Trophoblast cell (in vitro differentiated cells and primary cell): ENCODE measurements around the gene PRLR.
A peak's percentile ranks its signal among the peaks of the same experiment; 100 is the strongest.

ENCODE experiments used
- DNase-seq, 2 donors: peaks; one replicate each; pipeline ENCODE4 v3.0.0-alpha.2; 2016
- H2AFZ ChIP-seq: 2 replicates; pipeline ENCODE4 v1.6.1; 2013; ENCODE audit warnings: low read length, moderate library complexity, mild to moderate bottlenecking; ENCODE audit not compliant: insufficient read depth, poor library complexity
- H2AK5ac ChIP-seq: 2 replicates; pipeline ENCODE4 v1.6.1; 2013; ENCODE audit warnings: mild to moderate bottlenecking, low read length
- H2BK120ac ChIP-seq: 2 replicates; pipeline ENCODE4 v1.6.1; 2013; ENCODE audit warnings: low read length, mild to moderate bottlenecking, moderate library complexity; ENCODE audit not compliant: insufficient read depth, poor library complexity
- H2BK12ac ChIP-seq: 2 replicates; pipeline ENCODE4 v1.6.1; 2013; ENCODE audit warnings: mild to moderate bottlenecking, low read length, moderate library complexity
- H2BK5ac ChIP-seq: 2 replicates; pipeline ENCODE4 v1.6.1; 2013; ENCODE audit warnings: low read length, low read depth, moderate library complexity, mild to moderate bottlenecking; ENCODE audit not compliant: poor library complexity
- H3K14ac ChIP-seq: 2 replicates; pipeline ENCODE4 v1.6.1; 2013; ENCODE audit warnings: mild to moderate bottlenecking, low read length
- H3K18ac ChIP-seq: 2 replicates; pipeline ENCODE4 v1.6.1; 2013; ENCODE audit warnings: mild to moderate bottlenecking, low read length
- H3K23ac ChIP-seq: 2 replicates; pipeline ENCODE4 v1.6.1; 2013; ENCODE audit warnings: low read length
- H3K27ac ChIP-seq: 2 replicates; pipeline ENCODE4 v1.5.1; 2013; ENCODE audit warnings: low read depth, mild to moderate bottlenecking, inconsistent platforms, low read length, moderate library complexity
- H3K27me3 ChIP-seq: 2 replicates; pipeline ENCODE4 v1.6.1; 2013; ENCODE audit warnings: inconsistent platforms, mild to moderate bottlenecking, low read length, moderate library complexity; ENCODE audit not compliant: insufficient read depth
- H3K36me3 ChIP-seq, 2 experiments: 1 replicate in 1 of 2; 2 replicates in 1 of 2; pipeline ENCODE4 v1.6.1; 2013; ENCODE audit warnings: low read length in 2 of 2, mild to moderate bottlenecking in 2 of 2, moderate library complexity in 1 of 2; ENCODE audit not compliant: insufficient read depth in 2 of 2, control insufficient read depth in 1 of 2
- H3K4ac ChIP-seq: 2 replicates; pipeline ENCODE4 v1.6.1; 2013; ENCODE audit warnings: low read depth, mild to moderate bottlenecking, low read length, moderate library complexity
- H3K4me1 ChIP-seq, 2 experiments: 1 replicate in 1 of 2; 2 replicates in 1 of 2; pipeline ENCODE4 v1.6.1; 2013; ENCODE audit warnings: low read length in 2 of 2, mild to moderate bottlenecking in 2 of 2, moderate library complexity in 1 of 2; ENCODE audit not compliant: insufficient read depth in 2 of 2, control insufficient read depth in 1 of 2
- H3K4me2 ChIP-seq: 2 replicates; pipeline ENCODE4 v1.6.1; 2013; ENCODE audit warnings: inconsistent platforms, mild to moderate bottlenecking, low read length, moderate library complexity
- H3K4me3 ChIP-seq: 2 replicates; pipeline ENCODE4 v1.5.1; 2013; ENCODE audit warnings: mild to moderate bottlenecking, low read depth, low read length, inconsistent platforms
- H3K79me1 ChIP-seq: one replicate; pipeline ENCODE4 v1.6.1; 2013; ENCODE audit warnings: low read length
- H3K79me2 ChIP-seq: 2 replicates; pipeline ENCODE4 v1.6.1; 2013; ENCODE audit warnings: low read length, mild to moderate bottlenecking; ENCODE audit not compliant: control insufficient read depth, insufficient read depth, poor library complexity
- H3K9ac ChIP-seq: 2 replicates; pipeline ENCODE4 v1.6.1; 2013; ENCODE audit warnings: mild to moderate bottlenecking, low read length
- H3K9me3 ChIP-seq: 2 replicates; pipeline ENCODE4 v1.6.1; 2013; ENCODE audit warnings: low read depth, mild to moderate bottlenecking, control low read depth, inconsistent platforms, low read length; ENCODE audit not compliant: insufficient read depth
- H4K12ac ChIP-seq: 2 replicates; pipeline ENCODE4 v1.6.1; 2013; ENCODE audit warnings: low read depth, mild to moderate bottlenecking, low read length, moderate library complexity
- H4K8ac ChIP-seq: 2 replicates; pipeline ENCODE4 v1.6.1; 2013; ENCODE audit warnings: low read depth, mild to moderate bottlenecking, low read length, moderate library complexity
- H4K91ac ChIP-seq: one replicate; pipeline ENCODE4 v1.6.1; 2013; ENCODE audit warnings: low read depth, mild to moderate bottlenecking, low read length, moderate library complexity
- WGBS: extraction: QIAGEN DNeasy Blood & Tissue Kit; methylation state at CpG from one replicate; pipeline ENCODE4 v1.1.7; 2013; ENCODE audit warnings: missing lambda C conversion rate; ENCODE audit not compliant: insufficient read length, insufficient coverage; ENCODE audit errors: extremely low coverage; 5-methylcytosine and 5-hydroxymethylcytosine counted together

Gene PRLR

GRCh38 chr5:35248843-35249780, 18.8 kb upstream of the PRLR start:
- no peak overlapping the region for H2BK120ac ChIP-seq
- no peak overlapping the region for H3K4me2 ChIP-seq
- no peak overlapping the region for H4K8ac ChIP-seq
- no peak overlapping the region for H2AK5ac ChIP-seq
- no peak overlapping the region for H3K18ac ChIP-seq
- H4K12ac ChIP-seq: no peak overlapping the region
- no peak overlapping the region for H2BK12ac ChIP-seq
- WGBS: no CpG with 5 or more reads among the region's 5 CpGs
- H3K27ac ChIP-seq: no peak overlapping the region
- no peaks in the 10 kb centered on the region for H3K36me3 ChIP-seq
- no peaks in the 10 kb centered on the region for H3K79me2 ChIP-seq
- DNase-seq: no peak
- H3K4ac ChIP-seq: no peak overlapping the region
- no peak overlapping the region for H3K14ac ChIP-seq
- H4K91ac ChIP-seq: no peak overlapping the region
- H2BK5ac ChIP-seq: no peak overlapping the region
- peaks cover 2% of the 10 kb centered on the region for H3K9me3 ChIP-seq
- H3K79me1 ChIP-seq: no peaks in the 10 kb centered on the region
- H3K23ac ChIP-seq: no peak overlapping the region
- no peaks in the 10 kb centered on the region for H3K4me1 ChIP-seq
- no peak overlapping the region for H3K4me3 ChIP-seq
- no peaks in the 10 kb centered on the region for H3K27me3 ChIP-seq
- H2AFZ ChIP-seq: no peak overlapping the region
- H3K9ac ChIP-seq: no peak overlapping the region

- Histone ChIP-seq H3K4me1 (no peaks in the 10 kb centered on the region), H3K79me2 (no peaks in the 10 kb centered on the region), H3K79me1 (no peaks in the 10 kb centered on the region), H3K9me3 (no peaks in the 10 kb centered on the region), H3K4me2 (no peak overlapping the region), H3K18ac (no peak overlapping the region), H2BK5ac (no peak overlapping the region), H2AK5ac (no peak overlapping the region), H2BK120ac (no peak overlapping the region), H3K23ac (no peak overlapping the region), H3K14ac (no peak overlapping the region), H3K36me3 (no peaks in the 10 kb centered on the region), H2BK12ac (no peak overlapping the region), H3K4me3 (no peak overlapping the region), H4K91ac (no peak overlapping the region), H4K12ac (no peak overlapping the region), H3K27ac (no peak overlapping the region), H3K27me3 (no peaks in the 10 kb centered on the region), H4K8ac (no peak overlapping the region), H3K4ac (no peak overlapping the region), H3K9ac (no peak overlapping the region), H2AFZ (no peak overlapping the region)
- no CpG with 5 or more reads among the region's 6 CpGs for WGBS
- DNase-seq: no peak
These were observed 17.4 kb upstream of the PRLR start for GRCh38 chr5:35247648-35248034.

GRCh38 chr5:35246900-35247647, 16.8 kb upstream of the PRLR start:
- Histone ChIP-seq H3K4ac (no peak overlapping the region), H2AFZ (no peak overlapping the region), H2BK12ac (no peak overlapping the region), H3K4me1 (no peaks in the 10 kb centered on the region), H4K91ac (no peak overlapping the region), H3K18ac (no peak overlapping the region), H3K27ac (no peak overlapping the region), H3K36me3 (no peaks in the 10 kb centered on the region), H3K9ac (no peak overlapping the region), H2BK5ac (no peak overlapping the region), H3K79me2 (no peaks in the 10 kb centered on the region), H3K23ac (no peak overlapping the region), H3K27me3 (no peaks in the 10 kb centered on the region), H3K4me3 (no peak overlapping the region), H4K8ac (no peak overlapping the region), H2AK5ac (no peak overlapping the region), H3K4me2 (no peak overlapping the region), H3K9me3 (no peaks in the 10 kb centered on the region), H4K12ac (no peak overlapping the region), H2BK120ac (no peak overlapping the region), H3K79me1 (no peaks in the 10 kb centered on the region), H3K14ac (no peak overlapping the region)
- no peak for DNase-seq
- no CpG with 5 or more reads among the region's 7 CpGs for WGBS

GRCh38 chr5:35246411-35246810, 16.1 kb upstream of the PRLR start:
- Histone ChIP-seq H3K36me3 (no peaks in the 10 kb centered on the region), H2BK12ac (no peak overlapping the region), H3K4me2 (no peak overlapping the region), H3K27ac (no peak overlapping the region), H3K79me1 (no peaks in the 10 kb centered on the region), H3K4me3 (no peak overlapping the region), H4K91ac (no peak overlapping the region), H2AFZ (no peak overlapping the region), H4K8ac (no peak overlapping the region), H3K14ac (no peak overlapping the region), H3K79me2 (no peaks in the 10 kb centered on the region), H3K27me3 (no peaks in the 10 kb centered on the region), H2AK5ac (no peak overlapping the region), H3K18ac (no peak overlapping the region), H3K4ac (no peak overlapping the region), H3K9me3 (no peaks in the 10 kb centered on the region), H2BK120ac (no peak overlapping the region), H2BK5ac (no peak overlapping the region), H3K23ac (no peak overlapping the region), H4K12ac (no peak overlapping the region), H3K9ac (no peak overlapping the region), H3K4me1 (no peaks in the 10 kb centered on the region)
- no CpG with 5 or more reads among the region's 2 CpGs for WGBS
- peak; percentile 26 to 58 for DNase-seq
